GM18951 (cell line): ENCODE data around the gene IPO11.
"Not testable (repeated sequence)": the region's sequence is repeated elsewhere in the genome, so short reads cannot be mapped to it uniquely, and the experiment has no call there.

ENCODE experiments used
- POLR2A ChIP-seq: IDR thresholded peaks from 4 replicates; pipeline ENCODE4 v1.6.1; 2011; ENCODE audit warnings: mild to moderate bottlenecking; ENCODE audit not compliant: insufficient read length, insufficient read depth; ENCODE audit errors: extremely low read depth
- in situ Hi-C: fragments of 300-500 bp; cut with MboI; formaldehyde crosslinking; loops from one replicate; pipeline ENCODE4 v1.12.0; 2022; ENCODE audit warnings: low sequenced_read_pairs, mixed read lengths, inconsistent platforms; ENCODE audit not compliant: unreplicated experiment

Gene IPO11

GRCh38 chr5:62477801-62478200, 65.2 kb downstream of the IPO11 start:
- in situ Hi-C loops = no loop called here
- no peak for TF ChIP-seq POLR2A

- TF ChIP-seq POLR2A = no peak
- in situ Hi-C loops = no loop called here
Measured at GRCh38 chr5:62483556-62483955, 71.0 kb downstream of the IPO11 start.

- in situ Hi-C loops = no loop called here
Measured at GRCh38 chr5:62486672-62487071, 74.1 kb downstream of the IPO11 start.

GRCh38 chr5:62488531-62488930, 76.0 kb downstream of the IPO11 start:
- TF ChIP-seq POLR2A = no peak
- in situ Hi-C loops = no loop called here

More at GRCh38 chr5:62486672-62487071, 74.1 kb downstream of the IPO11 start:
- no peak for TF ChIP-seq POLR2A

GRCh38 chr5:62489471-62489870, 76.9 kb downstream of the IPO11 start:
- in situ Hi-C loops = no loop called here
- TF ChIP-seq POLR2A = no peak

GRCh38 chr5:62494772-62495171, 82.2 kb downstream of the IPO11 start:
- in situ Hi-C loops = no loop called here

GRCh38 chr5:62496876-62497275, 84.3 kb downstream of the IPO11 start:
- in situ Hi-C loops = no loop called here
- no peak for TF ChIP-seq POLR2A

More at GRCh38 chr5:62494772-62495171, 82.2 kb downstream of the IPO11 start:
- no peak for TF ChIP-seq POLR2A

- no peak for TF ChIP-seq POLR2A
- in situ Hi-C loops = no loop called here
Measured at GRCh38 chr5:62498961-62499360, 86.4 kb downstream of the IPO11 start.

- TF ChIP-seq POLR2A = no peak
- in situ Hi-C loops = no loop called here
Measured at GRCh38 chr5:62499756-62500155, 87.2 kb downstream of the IPO11 start.

- in situ Hi-C loops = no loop called here
- TF ChIP-seq POLR2A = no peak
Measured at GRCh38 chr5:62502456-62503101, 90.0 kb downstream of the IPO11 start.

- in situ Hi-C loops = no loop called here
- no peak for TF ChIP-seq POLR2A
Measured at GRCh38 chr5:62504129-62504528, 91.6 kb downstream of the IPO11 start.

- in situ Hi-C loops = no loop called here
- no peak for TF ChIP-seq POLR2A
Measured at GRCh38 chr5:62506659-62507460, 94.3 kb downstream of the IPO11 start.

GRCh38 chr5:62508760-62509159, 96.2 kb downstream of the IPO11 start:
- in situ Hi-C loops = not testable (repeated sequence)

- no peak for TF ChIP-seq POLR2A
- in situ Hi-C loops = no loop called here
Measured at GRCh38 chr5:62509806-62510205, 97.2 kb downstream of the IPO11 start.

GRCh38 chr5:62513085-62513484, 100.5 kb downstream of the IPO11 start:
- in situ Hi-C loops = not testable (repeated sequence)
